Germinal center (tissue), 1 donor: ENCODE measurements around the gene CPN2.

Experiments used
- DNase-seq: peaks from one replicate; pipeline ENCODE4 v3.0.0; 2012; ENCODE audit warnings: mixed read lengths, low spot score

Gene CPN2

GRCh38 chr3:194380326-194380725 is 29.2 kb upstream of the CPN2 start:
- no peak for DNase-seq

- DNase-seq = no peak
Observed at GRCh38 chr3:194379651-194380050, 28.5 kb upstream of the CPN2 start.

DNA sequence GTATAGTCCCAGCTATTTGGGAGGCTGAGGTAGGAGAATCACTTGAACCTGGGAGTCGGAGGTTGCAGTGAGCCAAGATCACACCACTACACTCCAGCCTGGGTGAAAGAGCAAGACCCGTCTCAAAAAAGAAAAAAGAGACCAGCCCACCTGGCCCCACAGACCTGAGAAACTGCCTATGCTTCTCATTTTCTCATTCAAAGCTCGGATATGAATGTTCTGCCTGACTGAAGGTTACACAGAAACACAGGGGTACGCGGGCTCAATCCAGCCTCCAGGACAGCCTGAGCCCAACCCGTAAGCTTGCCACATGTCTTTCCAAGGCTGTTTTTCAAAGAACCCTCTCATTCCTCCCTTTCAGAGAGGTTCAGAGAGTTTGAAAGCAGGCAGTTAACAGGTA is 28.1 kb upstream of the CPN2 start:
- DNase-seq = no peak

GRCh38 chr3:194377708-194378107 is 26.6 kb upstream of the CPN2 start:
- DNase-seq = no peak

DNA sequence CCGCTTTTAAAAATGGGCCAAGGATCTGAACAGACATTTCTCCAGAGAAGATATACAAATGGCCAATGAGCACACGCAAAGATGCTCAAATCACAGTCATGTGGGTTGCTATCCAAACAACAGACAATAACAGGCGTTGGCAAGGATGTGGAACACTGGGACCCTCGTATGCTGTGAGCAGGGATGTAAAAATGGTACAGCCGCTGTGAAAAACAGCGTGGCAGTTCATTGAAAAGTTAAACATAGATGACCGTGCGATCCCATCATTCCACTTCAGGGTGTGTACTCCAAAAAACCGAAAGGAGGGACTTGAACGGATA is 25.1 kb upstream of the CPN2 start:
- no peak for DNase-seq

DNA sequence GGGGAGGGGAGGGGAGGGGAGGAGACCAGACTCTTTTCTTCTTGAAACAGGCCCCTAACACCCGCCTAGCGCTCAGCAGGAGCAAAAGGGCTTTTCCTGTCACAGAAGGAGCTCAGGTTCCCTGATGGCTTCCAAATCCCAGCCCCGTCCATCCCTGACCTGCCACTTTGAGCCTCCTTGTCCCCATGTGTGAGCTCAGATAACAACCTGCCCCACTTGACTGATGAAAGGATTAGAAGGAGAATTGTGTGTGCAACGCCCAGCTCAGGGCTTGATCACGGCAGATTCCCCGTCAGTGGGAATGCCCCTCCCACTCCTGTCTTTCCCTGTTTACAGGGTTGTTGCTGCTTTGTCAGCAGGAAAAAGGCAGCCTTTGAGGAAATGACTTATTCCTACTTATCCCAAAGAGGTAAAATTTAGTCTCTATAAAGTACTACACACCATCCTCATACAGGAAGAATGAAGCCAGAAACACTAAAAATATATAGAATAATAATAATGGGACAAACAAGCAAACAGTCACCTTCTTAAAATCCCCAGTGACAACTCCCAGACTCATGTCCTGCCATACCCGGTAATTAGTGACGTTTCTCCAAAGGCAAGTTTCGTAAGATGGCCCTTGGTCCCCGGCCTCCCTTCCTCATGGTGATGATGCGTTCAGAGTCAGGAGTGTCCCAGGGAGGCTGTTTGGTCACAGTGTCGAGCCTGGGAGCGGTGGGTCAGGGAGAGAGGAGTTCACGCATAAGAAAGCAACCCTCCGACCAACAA is 24.5 kb upstream of the CPN2 start:
- DNase-seq = no peak

GRCh38 chr3:194374935-194375334 is 23.8 kb upstream of the CPN2 start:
- no peak for DNase-seq

DNA sequence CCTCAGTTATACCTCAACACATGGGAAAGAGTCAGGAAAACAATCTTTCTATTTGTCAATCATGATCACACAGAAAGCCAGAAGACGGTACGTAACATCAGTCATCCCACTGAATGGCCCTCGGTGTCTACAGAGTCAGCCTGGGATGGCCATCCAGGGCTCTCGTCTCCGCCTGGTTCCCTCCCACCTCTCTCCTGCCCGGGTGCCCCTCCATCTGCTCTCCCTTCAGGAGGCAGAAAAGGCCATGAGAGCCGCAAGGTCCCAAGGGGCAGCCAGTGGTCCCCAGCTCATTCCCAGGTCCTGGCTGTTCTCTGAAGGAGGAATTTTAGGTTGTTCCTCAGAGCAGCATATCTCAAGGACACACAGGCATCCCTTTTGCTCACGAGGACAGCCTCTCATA is 22.8 kb upstream of the CPN2 start:
- no peak for DNase-seq

- DNase-seq = no peak
Observed at GRCh38 chr3:194373028-194373427, 21.9 kb upstream of the CPN2 start.

- DNase-seq = no peak
Observed at GRCh38 chr3:194370753-194371152, 19.6 kb upstream of the CPN2 start.

GRCh38 chr3:194369522-194370279 is 18.6 kb upstream of the CPN2 start, which contains the start of gene LRRC15:
LRRC15 (minus strand) TSS chr3:194369743; CDS start chr3:194361043, 8,700 bp downstream.
- no peak for DNase-seq

GRCh38 chr3:194368918-194369317 is 17.8 kb upstream of the CPN2 start:
- no peak for DNase-seq

DNA sequence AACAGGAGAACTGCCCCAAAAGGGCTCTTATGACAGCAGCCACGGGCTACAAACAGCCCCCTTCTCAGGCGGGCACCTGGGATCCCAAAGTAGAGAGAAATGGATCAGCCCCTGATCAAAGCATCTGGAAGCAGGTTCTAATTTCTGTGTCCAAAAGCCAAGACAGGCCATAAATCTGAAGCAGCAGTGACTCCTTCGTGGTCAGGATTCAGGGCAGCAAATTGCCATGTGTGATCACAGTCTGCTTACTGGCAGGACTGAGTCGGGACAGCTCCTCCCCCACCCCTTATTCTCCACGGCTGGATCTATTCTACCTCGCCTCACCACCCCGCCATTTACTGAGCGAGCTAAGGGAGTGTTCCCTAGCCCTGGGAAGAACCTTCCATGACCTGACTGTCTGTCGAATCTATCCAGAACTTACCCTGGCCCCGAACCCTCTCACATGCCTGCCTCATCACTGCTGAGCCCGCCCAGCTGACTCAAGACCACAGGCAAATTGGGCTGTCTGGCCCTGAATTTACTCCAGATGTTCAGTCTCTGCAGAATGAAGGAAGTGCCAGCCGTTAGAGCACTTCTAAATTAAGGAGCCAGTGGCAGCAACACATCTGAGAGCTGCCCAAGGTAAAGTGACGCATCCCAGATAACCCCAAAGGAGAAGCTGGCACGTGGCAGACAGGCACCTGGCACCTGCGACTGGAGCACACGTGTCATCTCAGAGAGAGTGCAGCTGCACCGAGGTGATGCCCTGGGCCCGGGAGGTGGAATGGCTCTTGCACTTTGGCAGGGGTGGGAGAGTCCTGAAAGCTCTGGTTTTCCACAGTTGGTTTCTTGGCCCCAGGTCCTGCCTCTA is 17.1 kb upstream of the CPN2 start:
- no peak for DNase-seq

DNA sequence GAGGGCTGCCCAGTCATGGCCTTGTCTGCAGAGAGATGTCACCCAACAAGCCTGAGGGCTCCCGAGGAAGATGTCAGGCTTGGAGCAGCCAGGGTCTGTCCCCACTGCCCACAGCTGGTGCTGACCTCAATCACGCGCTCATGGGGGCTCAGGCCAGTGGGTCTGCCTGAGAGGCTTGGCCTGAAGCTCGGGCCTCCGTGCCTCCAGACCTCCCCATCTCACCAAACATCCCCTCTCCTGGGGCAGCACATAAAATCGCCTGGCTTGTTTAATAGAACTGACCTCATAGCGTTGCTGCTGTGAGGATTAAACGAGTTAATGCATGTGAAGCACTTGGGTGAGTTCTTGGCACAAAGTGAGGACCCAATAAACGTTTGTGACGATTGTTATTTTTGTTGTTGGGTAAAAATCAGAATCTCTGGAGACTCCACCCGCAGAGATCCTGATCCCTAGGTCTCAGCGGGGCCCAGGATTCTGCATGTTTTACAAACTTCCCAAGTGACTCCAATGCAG is 14.9 kb upstream of the CPN2 start:
- no peak for DNase-seq

- DNase-seq = no peak
Observed at GRCh38 chr3:194365526-194365925, 14.4 kb upstream of the CPN2 start.

DNA sequence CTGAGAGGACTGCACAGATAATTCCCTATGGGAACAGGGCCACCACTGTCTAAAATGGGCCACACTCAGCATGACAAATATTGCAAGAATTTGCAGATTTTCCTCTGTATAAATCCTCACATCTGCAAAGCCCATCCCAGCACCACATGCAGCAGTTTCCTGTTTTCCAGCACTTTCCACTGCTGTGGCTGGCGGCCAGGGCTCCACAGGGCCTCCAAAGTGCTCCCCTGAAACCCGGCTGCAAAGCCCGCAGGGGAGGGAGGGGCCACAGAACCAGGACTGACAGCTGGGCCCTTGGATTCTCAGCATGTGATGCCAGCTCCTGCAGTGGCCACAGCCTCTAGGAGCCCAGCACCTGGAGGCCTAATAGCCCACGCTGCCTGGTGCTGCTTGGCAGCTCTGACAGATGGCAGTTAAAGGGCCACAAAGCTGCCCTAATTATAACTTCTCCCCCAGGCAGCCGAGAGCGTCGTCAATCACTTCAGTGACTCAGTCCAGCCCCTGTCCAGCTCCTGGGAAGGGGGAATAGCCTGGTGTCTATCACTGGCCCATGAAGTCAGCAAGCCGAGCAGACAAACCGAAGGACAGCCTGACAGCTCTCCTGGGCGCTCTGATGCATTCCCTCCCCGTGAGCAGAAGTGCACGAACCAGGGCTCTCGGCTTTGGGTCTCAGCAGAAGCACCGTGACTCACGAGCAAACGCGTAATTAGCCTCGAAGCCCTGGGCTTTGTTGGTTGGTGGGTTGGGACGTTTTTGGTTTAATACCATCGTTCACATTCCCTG is 13.7 kb upstream of the CPN2 start:
- no peak for DNase-seq

DNA sequence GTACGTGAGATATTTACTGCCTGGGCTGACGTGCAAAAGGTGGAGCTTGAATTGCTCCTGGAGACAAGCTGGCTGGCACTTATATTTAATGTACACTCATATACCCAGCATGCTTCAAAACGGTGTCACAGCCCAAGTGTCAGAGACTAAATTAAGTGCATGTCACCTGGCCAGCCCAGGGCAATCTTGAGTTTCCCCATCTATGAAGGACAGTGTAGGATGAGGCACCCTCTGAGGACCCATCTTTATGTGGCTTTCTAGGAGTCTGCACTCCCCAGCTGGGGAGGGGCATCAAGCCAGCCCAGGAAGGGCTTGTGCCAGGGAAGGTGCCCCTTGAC is 13.2 kb upstream of the CPN2 start:
- no peak for DNase-seq

DNA sequence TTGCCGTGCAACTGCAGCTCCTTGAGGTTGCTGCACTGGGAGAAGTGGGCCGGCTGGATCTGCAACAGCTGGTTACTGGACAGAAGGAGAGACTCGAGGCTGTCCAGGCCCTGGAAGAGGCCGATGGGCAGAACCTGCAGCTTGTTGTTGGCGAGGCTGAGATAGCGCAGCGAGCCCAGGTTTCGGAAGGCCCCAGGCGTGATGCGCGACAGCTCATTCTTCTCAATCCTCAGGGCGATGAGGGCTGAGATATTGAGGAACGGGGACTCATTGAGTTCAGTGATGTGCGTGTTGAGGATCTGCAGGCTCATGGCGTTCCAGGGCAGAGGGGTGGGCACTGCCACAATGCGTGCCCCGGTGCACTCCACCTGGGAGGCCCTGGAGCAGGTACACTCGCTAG is 9.4 kb upstream of the CPN2 start:
- DNase-seq = no peak

GRCh38 chr3:194357681-194358080 is 6.6 kb upstream of the CPN2 start:
- no peak for DNase-seq

DNA sequence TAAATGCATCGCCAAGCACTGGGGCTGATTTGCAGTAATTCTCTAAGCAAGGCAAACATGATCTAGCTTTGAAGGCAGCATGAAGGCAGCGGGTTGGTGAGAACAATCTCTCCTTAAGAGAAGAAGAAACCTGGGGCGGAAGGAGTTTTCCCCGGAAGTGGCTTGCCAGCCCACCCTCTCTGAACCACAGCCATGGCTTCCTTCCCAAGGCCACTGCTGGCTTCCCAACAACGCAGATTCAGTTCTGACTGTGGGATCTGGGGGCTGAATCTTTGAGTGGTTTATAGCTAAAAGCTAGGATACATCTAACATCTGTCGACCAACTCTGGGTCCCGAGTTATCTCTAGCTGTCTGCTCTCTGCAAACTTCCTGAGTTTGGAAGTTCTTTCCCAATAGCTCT is 4.3 kb upstream of the CPN2 start:
- DNase-seq = no peak

GRCh38 chr3:194354315-194354714 is 3.2 kb upstream of the CPN2 start:
- no peak for DNase-seq

GRCh38 chr3:194352667-194353246 is 1.6 kb upstream of the CPN2 start:
- DNase-seq = no peak
